ENCODE data around the gene CBX3.
A peak's percentile ranks its signal among the peaks of the same experiment; 100 is the strongest.
"Not testable (repeated sequence)": the region's sequence is repeated elsewhere in the genome, so short reads cannot be mapped to it uniquely, and the experiment has no call there.

CBX3 gene

GRCh38 chr7:26201247-26202018 is at the start of gene CBX3:
TSS of gene CBX3 (plus strand) at chr7:26201745. CDS start at chr7:26202999, 1,254 bp downstream.
- H3K27ac ChIP-seq = peak within 1 kb of the TSS; percentile 100
- ChIA-PET POLR2A (ENCODE audit: low non-redundant PET) (no interaction called here), CTCF (interaction anchor here (0.5 kb wide), 1 partner anchor 1429 kb away, joined by 6 read pairs; no protein-coding TSS in a partner anchor)
- DNase-seq (ENCODE audit: low spot score) = peak; percentile 90
- TF ChIP-seq, protein P1, sequence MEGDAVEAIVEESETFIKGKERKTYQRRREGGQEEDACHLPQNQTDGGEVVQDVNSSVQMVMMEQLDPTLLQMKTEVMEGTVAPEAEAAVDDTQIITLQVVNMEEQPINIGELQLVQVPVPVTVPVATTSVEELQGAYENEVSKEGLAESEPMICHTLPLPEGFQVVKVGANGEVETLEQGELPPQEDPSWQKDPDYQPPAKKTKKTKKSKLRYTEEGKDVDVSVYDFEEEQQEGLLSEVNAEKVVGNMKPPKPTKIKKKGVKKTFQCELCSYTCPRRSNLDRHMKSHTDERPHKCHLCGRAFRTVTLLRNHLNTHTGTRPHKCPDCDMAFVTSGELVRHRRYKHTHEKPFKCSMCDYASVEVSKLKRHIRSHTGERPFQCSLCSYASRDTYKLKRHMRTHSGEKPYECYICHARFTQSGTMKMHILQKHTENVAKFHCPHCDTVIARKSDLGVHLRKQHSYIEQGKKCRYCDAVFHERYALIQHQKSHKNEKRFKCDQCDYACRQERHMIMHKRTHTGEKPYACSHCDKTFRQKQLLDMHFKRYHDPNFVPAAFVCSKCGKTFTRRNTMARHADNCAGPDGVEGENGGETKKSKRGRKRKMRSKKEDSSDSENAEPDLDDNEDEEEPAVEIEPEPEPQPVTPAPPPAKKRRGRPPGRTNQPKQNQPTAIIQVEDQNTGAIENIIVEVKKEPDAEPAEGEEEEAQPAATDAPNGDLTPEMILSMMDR (conservative IDR thresholded peaks at IDR 0.05; ENCODE audit: low read depth) = no peak

DNA sequence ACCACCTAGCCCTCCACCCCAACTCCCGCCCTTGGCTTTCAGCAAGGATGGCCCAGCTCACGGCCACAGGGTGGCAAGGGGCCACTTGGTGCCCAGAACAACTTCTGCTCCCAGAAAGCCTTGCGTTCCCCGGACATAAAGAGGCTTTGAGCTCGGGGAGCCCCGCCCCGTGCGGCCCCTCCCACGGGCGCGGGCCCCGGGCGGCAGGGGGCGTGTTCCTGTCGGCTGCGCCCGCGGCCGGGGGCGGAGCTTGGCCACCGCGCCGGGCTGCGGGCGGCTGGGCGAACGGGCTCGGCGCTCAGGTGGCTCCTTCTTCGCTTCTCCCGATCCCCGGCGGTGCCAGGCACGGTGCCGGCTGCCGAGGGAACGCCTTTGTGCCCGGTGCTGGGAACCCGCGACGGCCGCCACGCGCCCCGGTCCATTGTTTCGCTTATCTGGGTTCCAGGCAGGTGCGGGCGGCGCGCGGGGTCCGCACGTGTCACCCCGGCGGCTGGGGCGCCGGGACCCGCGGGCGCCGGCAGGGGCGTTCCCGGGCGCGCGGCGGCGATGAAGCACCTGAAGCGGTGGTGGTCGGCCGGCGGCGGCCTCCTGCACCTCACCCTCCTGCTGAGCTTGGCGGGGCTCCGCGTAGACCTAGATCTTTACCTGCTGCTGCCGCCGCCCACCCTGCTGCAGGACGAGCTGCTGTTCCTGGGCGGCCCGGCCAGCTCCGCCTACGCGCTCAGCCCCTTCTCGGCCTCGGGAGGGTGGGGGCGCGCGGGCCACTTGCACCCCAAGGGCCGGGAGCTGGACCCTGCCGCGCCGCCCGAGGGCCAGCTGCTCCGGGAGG is 49.4 kb upstream of the CBX3 start, which contains the start of gene NFE2L3:
TSS of gene NFE2L3 (plus strand) at position 246 of the 829 bp plus-strand sequence. CDS start at position 547, 301 bp downstream.
- TF ChIP-seq, protein P1 (conservative IDR thresholded peaks at IDR 0.05; ENCODE audit: low read depth) = no peak
- DNase-seq (ENCODE audit: low spot score) = peak; percentile 78
- H3K27ac ChIP-seq = no peak within 1 kb of the TSS
- POLR2A ChIA-PET (ENCODE audit: low non-redundant PET) = interaction anchor here (0.6 kb wide), 1 partner anchor 48 kb away, joined by 3 read pairs; no protein-coding TSS in a partner anchor
- CTCF ChIA-PET = interaction anchor here (0.6 kb wide), 3 partner anchors 287 to 989 kb away, joined by 3 to 4 read pairs (median 3); no protein-coding TSS in a partner anchor

DNA sequence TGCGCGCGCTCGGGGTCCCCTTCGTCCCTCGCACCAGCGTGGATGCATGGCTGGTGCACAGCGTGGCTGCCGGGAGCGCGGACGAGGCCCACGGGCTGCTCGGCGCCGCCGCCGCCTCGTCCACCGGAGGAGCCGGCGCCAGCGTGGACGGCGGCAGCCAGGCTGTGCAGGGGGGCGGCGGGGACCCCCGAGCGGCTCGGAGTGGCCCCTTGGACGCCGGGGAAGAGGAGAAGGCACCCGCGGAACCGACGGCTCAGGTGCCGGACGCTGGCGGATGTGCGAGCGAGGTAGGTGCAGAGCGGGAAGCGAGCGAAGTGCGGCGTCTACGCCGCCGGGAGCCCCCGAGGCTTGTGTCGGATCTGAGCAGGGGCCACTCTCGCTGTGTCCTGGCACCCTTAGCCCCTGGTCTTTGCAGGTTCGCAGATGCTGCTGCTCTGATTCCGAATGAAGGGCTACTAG is 48.7 kb upstream of the CBX3 start:
- H3K27ac ChIP-seq; POLR2A ChIA-PET (ENCODE audit: low non-redundant PET); DNase-seq (ENCODE audit: low spot score): not testable (repeated sequence)
- CTCF ChIA-PET = interaction anchor here (0.6 kb wide), 2 partner anchors 288 to 481 kb away, joined by 3 read pairs; no protein-coding TSS in a partner anchor

- CTCF ChIA-PET = no interaction called here
- TF ChIP-seq, protein P1 (conservative IDR thresholded peaks at IDR 0.05; ENCODE audit: low read depth) = no peak
Observed at GRCh38 chr7:26153241-26153822, 48.2 kb upstream of the CBX3 start.

DNA sequence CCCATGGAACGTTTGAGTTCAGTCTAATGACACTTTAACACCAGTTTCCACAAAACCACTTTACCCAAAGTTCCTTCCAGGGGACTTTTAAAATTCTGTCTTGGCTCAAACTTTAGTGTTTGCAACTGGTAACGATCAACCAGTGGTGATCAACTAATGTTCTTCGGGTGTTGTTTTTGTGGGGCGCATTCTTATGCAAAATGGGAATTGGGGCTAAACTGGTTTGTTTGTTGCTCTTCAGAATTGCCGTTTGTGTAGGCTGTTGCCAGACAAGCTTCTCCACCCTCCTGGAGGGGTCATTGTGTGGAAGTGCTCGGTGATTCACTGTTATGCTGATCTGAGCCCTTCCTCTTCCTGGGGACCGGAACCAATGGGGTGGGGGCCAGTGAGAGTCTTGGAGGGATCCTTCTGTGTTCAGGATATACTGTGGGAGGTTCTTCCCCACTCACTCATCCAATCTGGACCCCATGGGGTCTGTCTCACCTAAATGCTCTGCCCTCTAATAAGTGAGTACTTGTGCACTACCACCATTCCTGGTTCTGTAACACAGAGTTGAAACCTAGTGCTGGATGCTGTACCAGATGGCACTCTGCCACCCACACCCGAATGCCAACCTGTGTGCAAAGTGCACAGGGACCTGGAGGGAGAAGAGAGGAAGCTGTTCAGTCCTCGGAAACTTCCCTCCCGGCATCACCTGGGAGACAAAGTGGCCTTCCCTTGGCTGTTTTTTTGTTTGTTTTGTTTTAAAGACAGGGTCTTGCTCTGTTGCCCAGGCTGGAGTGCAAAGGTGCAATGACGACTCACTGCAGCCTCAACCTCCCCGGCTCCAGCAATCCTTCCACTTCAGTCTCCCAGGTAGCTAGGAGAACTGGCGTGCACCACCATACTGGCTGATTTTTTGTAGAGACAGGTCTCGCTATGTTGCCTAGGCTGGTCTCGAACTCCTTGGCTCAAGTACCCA is 47.4 kb upstream of the CBX3 start:
- TF ChIP-seq, protein P1 (conservative IDR thresholded peaks at IDR 0.05; ENCODE audit: low read depth) = no peak
- no peak overlapping the region for H3K27ac ChIP-seq
- POLR2A ChIA-PET (ENCODE audit: low non-redundant PET) = no interaction called here
- CTCF ChIA-PET = no interaction called here
- no peak for DNase-seq (ENCODE audit: low spot score)

More at GRCh38 chr7:26153241-26153822, 48.2 kb upstream of the CBX3 start:
- DNase-seq (ENCODE audit: low spot score) = no peak
- no peak overlapping the region for H3K27ac ChIP-seq
- POLR2A ChIA-PET (ENCODE audit: low non-redundant PET) = no interaction called here
